Thyroid gland (tissue), 4 donors: ENCODE measurements around the gene SPATA2.
"Not testable (repeated sequence)": the region's sequence is repeated elsewhere in the genome, so short reads cannot be mapped to it uniquely, and the experiment has no call there.

Experiments
- CTCF ChIP-seq, 6 experiments: fragments of 200-600 bp in 3 of 6; fragments of 450-650 bp in 3 of 6; sonication (generic) in 3 of 6; IDR thresholded peaks; one replicate each; pipeline ENCODE4 v1.5.1; 2016 to 2019; ENCODE audit warnings: antibody characterized with exemption in 6 of 6, mild to moderate bottlenecking in 2 of 6, inconsistent platforms in 1 of 6, moderate library complexity in 1 of 6
- POLR2A ChIP-seq, 2 donors: fragments of 450-650 bp; IDR thresholded peaks; one replicate each; pipeline ENCODE4 v1.6.1; 2017; ENCODE audit warnings: antibody characterized with exemption in 2 of 2, mild to moderate bottlenecking in 2 of 2, moderate library complexity in 1 of 2

GRCh38 chr20:49957089-49957938 is 42.0 kb upstream of the SPATA2 start:
- TF ChIP-seq CTCF, POLR2A (IDR thresholded peaks at IDR 0.05): not testable (repeated sequence)
